Right renal cortex interstitium (tissue), 3 donors: Measurements from ENCODE around the gene CNTNAP4. TPM values are rescaled to one million over a fixed set of nuclear protein-coding genes. Genes with fewer than 3 reads are reported as not detected.

Source experiments
- DNase-seq, 3 donors: peaks; one replicate each; pipeline ENCODE4 v3.0.0-alpha.2; 2013; ENCODE audit warnings: low read depth in 3 of 3, low spot score in 2 of 3
- polyA plus RNA-seq, 3 donors: library from polyadenylated mRNA; unstranded; fragments of 120-200 nt; gene quantifications; one replicate each; pipeline ENCODE4 v1.2.1, GENCODE V29; 2013; ENCODE audit not compliant: insufficient read length in 3 of 3

The CNTNAP4 gene
- polyA plus RNA-seq, 3 donors, result 0.24 to 0.46 (median 0.31) TPM

- DNase-seq, result no peak
Observed at GRCh38 chr16:76574651-76575050, 297.4 kb downstream of the CNTNAP4 start.

GRCh38 chr16:76576526-76576925, 299.3 kb downstream of the CNTNAP4 start:
- no peak for DNase-seq

- no peak for DNase-seq
Observed at GRCh38 chr16:76577003-76577402, 299.8 kb downstream of the CNTNAP4 start.

GRCh38 chr16:76579277-76579922, 302.2 kb downstream of the CNTNAP4 start:
- DNase-seq, result no peak

GRCh38 chr16:76583466-76583865, 306.3 kb downstream of the CNTNAP4 start:
- no peak for DNase-seq

GRCh38 chr16:76583945-76584344, 306.7 kb downstream of the CNTNAP4 start:
- no peak for DNase-seq

GRCh38 chr16:76598498-76598897, 321.3 kb downstream of the CNTNAP4 start:
- no peak for DNase-seq

GRCh38 chr16:76607317-76607716, 330.1 kb downstream of the CNTNAP4 start:
- no peak for DNase-seq
